NCI-H345 treated with DMSO at 0.1 percent for 48 hours (cell line): ENCODE data around the gene ESCO1.
"Not testable (repeated sequence)": the region's sequence is repeated elsewhere in the genome, so short reads cannot be mapped to it uniquely, and the experiment has no call there.

Source experiments
- DNase-seq: peaks from one replicate; lab custom pipeline; 2025; ENCODE audit not compliant: unreplicated experiment; lab: John Stamatoyannopoulos, UW

Gene ESCO1

DNA sequence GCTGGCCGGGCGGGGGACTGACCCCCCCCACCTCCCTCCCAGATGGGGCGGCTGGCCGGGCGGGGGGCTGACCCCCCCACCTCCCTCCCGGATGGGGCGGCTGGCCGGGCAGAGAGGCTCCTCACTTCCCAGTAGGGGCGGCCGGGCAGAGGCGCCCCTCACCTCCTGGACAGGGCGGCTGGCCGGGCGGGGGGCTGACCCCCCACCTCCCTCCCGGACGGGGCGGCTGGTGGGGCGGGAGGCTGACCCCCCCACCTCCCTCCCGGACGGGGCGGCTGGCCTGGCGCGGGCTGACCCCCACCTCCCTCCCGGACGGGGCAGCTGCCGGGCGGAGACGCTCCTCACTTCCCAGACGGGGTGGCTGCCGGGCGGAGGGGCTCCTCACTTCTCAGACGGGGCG, 8.1 kb downstream of the ESCO1 start:
- not testable (repeated sequence) for DNase-seq

DNA sequence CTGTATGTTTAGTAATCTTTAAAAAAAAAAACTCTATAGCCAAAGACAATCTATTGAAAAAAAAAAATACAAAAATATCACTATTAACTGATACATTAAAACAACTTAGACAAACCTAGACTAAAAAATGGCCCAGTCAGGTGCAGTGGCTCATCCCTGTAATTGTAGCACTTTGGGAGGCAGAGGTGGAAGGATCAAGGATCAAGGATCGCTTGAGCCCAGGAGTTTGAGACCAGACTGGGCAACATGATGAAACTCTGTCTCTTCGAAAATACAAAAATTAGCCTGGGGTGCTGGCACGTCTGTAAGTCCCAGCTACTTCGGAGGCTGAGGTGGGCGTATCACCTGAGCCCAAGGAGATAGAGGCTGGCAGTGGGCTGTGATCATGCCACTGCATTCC, 16.1 kb downstream of the ESCO1 start:
- DNase-seq = no peak

DNA sequence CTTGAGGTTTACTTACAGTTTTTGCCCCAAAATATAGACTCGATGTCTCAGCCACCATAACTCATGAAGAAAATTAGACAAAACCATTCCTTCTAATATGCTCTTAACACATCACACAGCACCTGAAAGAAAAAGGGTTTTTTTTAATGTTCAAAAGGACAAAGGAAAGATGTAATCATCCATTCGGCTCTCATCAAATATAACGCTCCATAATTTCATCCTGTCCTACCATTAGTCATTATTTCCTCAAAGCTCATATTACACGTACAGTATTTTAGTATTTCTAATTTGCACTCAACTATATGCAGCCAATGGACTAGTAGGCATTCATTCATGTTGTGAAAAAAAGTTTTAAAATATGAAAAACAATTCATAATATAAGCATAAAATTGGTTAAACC, 24.8 kb downstream of the ESCO1 start:
- no peak for DNase-seq

DNA sequence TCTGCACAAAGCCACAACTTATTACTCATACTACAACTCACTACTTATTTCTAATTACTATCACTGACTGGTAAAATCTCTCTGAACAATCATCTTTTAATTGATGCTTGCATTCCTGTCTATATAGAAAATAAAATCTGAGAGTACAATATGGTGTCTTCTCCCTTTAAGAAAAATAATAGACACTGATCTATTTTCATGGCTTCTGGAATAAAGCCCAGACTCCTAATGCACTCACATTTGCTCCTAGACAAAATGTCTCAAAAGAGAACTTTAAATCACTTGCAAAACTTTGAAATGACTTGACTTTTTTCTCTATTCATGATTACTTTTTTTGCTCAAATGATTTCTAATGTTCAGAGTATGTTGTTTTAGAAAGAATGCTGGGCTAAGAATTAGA, 28.7 kb downstream of the ESCO1 start:
- no peak for DNase-seq

DNA sequence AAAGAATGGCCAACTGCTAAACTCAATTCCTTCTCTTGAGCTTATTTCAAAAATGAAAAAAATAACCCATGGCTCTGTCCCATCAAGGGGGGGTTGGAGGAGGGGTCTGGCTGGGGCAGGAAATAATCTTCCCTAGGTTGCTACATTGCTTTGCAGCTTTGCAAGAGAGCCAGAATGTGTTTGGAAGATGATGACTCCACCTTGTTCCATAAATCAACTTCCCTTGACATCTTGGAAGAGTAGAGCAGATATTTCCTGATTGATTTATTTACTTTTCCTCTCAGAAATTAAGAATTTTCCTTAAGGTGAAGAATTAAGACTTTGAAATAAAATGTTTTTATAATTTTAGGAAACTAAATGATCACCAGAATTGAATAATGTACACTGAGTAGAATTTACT, 41.3 kb downstream of the ESCO1 start:
- no peak for DNase-seq

DNA sequence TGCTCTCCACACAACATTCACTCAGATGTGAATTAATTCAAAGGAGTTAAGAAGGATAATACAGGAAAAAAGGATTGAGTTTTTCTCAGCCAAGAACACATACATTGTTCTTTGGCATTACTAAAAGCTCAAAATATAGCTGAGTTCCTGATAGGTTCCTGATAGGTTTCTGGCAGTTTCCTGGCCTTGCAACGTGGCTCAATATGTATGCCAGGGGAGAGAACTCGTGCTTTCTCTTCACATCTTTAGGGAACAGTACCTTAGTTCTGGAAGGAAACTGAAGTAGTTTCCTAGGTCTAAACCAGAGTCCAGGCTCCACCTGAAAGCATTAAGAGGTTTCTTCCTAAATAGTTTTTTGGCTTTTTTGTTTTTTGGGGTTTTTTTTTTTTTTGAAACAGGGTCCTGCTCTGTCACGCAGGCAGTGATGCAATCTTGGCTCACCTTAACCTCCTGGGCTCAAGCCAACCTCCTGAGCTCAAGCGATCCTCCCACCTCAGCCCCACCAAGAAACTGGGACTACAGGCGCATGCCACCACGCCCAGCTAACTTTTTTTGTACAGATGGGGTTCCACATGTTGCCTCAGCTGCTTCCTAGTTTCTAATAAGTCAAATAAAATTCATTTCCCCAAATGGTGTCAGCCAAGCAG, 42.8 kb downstream of the ESCO1 start:
- DNase-seq = no peak

DNA sequence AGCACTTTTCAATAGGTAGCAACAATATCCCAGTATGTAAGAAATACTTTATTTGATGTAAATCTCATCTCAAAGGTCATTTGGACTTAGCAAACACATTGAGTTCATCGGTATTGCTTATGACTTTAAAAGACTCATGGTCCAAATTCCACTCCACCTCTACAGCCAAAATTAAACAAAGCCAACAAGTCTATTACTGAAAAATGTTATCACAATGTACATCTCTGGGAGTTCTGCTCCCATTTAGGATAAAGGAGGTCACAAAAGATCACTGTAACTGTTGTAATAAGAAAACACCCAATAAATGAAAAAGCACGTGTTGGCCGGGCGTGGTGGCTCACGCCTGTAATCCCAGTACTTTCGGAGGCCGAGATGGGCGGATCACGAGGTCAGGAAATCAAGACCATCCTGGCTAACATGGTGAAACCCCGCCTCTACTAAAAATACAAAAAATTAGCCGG, 50.0 kb downstream of the ESCO1 start:
- no peak for DNase-seq

DNA sequence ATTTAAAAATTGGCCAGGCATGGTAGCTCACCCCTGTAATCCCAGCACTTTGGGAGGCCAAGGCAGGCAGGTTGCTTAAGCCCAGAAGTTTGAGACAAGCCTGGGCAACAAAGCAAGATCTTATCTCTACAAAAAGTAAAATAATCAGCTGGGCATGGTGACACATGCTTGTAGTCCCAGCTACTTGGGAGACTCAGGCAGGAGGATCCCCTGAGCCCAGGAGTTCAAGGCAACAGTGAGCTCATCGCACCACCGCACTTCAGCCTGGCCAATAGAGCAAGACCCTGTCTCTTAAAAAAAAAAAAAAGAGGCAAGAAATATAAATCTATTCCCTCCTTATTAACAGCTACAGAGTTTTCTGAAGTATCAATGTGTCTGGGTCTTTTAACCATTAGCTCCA, 51.9 kb downstream of the ESCO1 start:
- no peak for DNase-seq

DNA sequence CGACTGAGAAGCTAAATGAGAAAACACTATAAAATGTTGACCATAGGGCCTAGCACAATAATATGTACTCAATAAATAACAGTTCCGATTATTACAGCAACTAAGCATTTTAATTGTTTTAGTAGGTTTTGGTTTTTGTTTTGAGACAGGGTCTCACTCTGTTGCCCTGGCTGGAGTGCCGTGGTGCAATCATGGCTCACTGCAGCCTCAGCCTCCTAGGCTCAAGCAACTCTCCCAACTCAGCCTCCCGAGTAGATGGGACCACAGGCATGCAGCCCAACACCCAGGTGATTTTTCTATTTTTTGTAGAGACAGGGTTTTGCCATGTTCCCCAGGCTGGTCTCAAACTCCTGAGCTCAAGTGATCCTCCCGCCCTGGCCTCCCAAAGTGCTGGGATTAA, 54.1 kb downstream of the ESCO1 start:
- DNase-seq = no peak

DNA sequence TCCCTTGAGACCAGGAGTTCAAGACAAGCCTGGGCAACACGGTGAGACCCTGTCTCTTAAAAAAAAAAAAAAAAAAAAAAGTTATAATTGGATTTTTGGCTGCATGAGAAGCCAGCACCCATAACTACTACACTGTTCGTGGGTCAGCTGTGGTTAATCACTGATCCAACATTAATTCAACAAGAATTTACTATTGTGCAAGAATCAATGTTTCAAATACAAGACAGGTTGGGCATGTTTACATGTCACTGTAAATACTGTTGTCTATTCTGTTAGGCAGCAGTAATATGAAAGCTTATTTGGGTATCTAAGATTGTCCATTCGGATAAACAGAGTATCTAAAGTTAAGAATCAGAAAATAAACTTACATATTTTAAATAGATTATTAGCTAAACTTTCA, 62.3 kb downstream of the ESCO1 start:
- DNase-seq = no peak

DNA sequence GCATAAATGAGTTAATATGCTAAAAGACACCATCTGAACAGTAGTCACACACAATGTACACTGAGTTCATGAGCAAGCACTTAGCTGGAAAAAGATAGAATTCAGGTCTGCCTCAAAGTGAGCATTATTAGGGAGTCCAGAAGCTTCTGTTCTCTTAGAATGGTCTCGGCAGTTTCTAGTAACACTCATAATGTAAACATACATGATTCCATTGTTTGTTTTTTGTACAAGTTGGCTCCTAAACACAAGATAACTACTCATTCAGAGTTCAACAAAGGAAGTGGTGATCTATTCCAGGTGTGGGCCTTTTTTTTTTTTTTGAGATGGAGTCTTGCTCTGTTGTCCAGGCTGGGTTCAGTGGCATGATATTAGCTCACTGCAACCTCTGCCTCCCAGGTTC, 66.2 kb downstream of the ESCO1 start:
- DNase-seq = no peak

DNA sequence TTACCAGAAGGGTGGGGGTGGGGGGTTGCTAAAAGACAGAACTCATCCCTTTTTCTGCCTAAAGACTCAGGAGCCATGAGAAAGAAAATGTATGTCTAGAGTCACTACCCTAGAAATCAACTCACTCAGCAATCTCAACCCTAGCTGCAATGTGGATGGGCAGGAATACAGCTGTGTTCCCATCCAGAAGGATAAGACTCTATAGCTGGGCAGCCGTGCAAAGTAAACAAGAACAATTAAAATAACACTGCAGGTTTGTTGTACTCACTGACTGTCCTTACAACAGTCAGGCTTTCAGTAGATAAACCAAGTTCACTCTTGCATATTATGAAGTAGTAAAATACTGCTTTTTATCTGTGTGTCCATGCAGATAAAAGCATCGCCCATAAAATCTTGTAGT, 74.0 kb downstream of the ESCO1 start:
- DNase-seq = no peak

DNA sequence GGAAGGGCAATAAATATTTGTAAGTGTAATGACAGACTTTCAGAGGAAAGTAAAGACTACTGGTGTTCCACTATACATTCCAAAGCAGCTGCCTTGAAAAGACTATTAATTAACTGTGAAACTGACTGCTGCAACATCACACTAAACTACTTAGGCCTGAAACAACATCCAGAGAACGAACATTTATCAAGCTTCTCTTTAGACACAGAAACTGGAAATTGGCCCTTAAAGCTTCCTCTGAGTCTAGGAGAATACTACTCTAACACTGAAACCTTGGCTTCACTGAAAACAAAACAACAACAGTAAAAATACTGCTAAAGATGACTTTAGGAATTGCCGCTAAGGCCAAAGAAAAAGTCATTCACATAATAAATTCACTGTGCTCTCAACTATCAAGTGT, 74.6 kb downstream of the ESCO1 start:
- DNase-seq = no peak

DNA sequence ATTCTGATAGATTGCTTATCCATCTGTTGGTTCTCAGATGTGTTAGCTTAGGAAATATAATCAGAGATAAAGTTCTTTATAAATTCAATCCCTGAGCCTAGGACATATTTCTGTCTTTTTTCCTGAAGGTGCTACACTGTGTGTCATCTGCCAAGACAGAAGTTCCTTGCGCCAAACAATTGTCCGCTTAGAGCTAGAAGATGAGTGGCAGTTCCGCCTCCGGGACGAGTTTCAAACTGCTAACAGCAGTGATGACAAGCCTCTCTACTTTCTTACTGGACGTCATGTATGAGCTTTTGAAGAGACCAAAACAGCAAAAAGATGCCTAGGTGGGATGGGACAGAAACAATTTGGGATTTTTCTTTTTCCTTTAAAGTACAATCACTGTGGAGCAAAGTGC, 78.0 kb downstream of the ESCO1 start:
- DNase-seq = no peak

DNA sequence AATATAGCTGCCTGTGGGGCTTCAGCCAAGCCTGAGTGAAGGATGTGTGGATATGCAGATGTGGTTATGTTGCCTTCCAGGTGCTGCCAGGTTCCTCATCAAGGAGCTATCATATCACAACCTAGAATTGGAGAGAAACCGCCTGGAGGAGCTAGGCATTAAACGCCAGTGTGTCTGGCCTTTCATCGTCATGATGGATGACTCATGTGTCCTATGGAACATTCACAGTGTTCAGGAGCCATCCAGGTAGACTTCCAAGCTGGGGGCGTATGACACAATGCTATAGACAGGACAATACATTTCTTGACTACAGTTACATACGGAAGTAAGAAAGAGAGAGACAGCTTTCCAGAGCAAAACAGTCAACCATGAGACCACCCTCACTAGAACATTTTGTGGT, 86.8 kb downstream of the ESCO1 start:
- DNase-seq = no peak

DNA sequence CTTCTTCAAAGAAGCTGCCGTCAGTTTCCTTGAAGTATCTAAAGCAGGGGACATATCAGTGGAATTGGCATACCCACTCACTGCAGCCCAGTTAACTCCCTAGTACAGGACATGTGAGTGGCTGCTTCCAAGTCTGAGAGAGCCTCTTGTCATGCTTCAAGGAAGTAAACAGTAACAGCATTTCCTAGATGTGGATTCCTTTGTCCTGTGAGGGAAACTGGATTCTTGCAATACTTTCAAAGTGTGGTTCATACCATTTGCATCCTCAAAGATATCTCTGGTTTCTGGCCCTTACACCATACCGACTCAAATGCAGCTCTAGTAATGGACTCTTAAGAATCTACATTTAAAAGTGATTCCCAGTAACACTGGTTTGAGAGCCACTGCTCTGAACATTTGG, 87.2 kb downstream of the ESCO1 start:
- no peak for DNase-seq

DNA sequence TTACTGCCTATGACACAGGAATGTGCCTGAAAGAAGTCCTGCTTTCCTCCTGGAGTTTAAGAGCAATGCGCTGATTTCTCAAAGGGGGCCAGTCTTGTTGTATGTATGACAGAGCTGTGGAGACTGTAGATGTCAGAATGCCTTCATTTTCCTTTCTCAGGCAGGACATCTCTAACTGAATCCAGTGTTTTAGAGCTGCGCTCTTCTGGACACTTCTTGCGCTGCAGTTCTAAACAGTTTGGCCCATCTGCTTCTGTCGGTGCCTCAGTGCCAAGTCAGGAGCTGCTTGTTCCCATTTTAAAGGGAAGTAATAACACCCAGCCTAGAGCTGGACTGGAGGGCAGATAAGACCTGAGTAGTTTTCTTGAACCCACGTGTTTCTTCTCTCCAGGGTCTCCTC, 91.4 kb downstream of the ESCO1 start:
- DNase-seq = no peak

DNA sequence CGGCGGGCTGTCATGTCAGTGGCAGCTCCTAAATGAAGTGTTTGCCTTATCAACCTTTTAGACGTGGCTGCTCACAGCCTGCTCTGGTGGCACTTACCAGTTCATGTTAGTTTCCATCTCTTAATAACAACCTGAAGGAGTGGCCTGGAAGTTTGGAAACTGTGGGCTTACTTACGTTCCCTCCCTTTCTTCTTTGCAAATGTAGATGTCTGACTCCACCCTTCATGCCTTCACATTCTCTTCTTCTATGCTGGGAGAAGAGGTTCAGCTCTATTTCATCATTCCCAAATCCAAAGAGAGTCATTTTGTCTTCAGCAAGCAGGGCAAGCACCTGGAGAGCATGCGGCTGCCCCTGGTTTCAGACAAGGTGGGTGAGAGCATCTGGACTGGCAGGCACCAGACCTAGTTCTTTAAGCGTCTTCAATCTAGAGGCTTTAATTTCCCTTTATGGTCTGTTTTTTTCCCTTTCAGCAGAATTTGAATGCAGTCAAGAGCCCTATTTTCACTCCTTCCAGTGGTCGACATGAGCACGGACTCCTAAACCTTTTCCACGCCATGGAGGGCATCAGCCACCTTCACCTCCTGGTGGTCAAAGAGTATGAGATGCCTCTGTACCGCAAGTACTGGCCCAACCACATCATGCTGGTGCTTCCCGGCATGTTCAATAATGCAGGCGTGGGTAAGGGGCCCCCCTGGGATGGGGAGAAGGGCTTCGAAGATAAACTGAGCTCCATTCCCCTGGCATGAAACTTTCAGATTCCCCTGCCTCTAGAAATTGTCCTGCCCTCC, 92.4 kb downstream of the ESCO1 start:
- DNase-seq = no peak

DNA sequence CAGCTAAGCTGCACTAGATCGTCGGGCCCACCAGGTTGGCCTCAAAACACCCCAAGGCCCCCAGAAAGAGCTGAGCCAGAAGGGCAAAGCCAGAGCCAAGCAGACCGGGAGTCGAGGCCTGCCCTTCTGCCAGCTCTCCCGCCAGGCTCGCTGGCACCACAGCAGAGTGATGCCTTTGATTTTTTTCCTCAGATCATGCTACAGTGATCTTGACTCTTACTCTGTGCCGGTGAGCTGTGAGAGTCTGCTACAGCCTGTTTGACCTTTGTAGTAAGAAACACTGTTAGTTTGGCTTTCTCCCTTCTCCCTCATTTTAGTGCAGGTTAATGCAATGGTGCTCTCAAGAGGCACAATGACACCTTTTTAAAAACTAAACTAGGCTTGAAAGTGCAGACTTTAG, 97.8 kb downstream of the ESCO1 start:
- no peak for DNase-seq

DNA sequence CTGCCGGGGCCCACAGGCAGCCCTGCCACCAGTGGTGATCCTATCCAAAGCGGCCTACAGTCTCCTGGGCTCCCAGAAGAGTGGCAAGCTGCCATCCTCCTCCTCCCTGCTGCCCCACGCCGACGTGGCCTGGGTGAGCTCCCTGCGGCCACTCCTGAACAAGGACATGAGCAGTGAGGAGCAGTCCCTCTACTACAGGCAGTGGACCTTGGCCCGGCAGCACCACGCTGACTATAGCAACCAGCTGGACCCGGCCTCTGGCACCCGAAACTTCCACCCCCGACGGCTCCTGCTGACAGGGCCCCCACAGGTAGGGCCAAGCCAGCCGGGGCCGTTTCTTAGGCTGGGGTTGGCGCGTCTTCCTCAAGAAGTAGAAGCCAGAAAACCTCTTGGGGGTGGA, 100.5 kb downstream of the ESCO1 start:
- DNase-seq = no peak

DNA sequence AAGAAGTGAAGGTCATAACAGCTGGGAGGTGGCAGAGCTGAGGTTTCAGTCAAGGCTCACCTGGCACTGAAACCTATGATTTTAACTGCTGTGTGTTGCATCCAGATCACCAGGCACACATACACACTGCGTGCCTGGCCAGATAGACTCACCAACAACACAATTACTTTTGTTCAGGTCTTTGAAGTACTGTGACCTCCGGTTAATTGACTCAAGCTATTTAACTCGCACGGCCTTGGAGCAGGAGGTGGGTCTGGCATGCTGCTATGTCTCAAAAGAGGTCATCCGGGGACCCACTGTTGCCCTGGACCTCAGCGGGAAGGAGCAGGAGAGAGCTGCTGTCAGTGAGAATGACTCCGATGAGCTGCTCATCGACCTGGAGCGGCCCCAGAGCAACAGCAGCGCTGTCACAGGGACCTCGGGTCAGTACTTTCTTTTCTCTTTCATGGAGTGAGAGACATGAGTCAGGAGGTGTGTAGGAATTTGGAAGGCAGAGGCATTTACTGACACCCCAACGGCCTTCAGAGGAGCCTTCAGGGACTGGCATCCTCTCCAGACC, 104.1 kb downstream of the ESCO1 start:
- no peak for DNase-seq

DNA sequence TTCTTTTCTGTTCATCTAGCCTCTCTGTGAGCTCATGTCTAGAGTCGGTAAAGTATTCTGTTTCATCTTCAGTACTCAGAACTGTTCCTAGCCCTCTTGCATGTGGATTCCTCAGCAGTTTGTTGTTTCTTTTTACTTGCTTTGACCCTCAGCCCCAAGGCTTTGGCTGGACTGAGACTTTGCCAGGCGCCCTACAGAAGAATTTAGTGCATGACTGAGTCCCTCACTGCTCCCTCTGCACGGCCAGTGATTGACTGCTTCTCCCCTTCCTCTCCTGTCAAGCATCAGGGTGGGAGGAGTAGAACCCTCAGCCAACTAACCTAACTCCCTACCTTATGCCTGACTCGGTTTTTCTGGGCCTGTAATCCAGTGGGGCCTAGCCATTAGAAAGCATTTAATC, 109.8 kb downstream of the ESCO1 start:
- DNase-seq = no peak
